Neural progenitor cell (in vitro differentiated cells): ENCODE results near the gene SYNE3. TPM values are rescaled to one million over a fixed set of nuclear protein-coding genes. Genes with fewer than 3 reads are reported as not detected.

Experiments
- DNase-seq: peaks from one replicate; pipeline ENCODE4 v3.0.0-alpha.2; 2016; ENCODE audit warnings: low spot score
- H2AFZ ChIP-seq: fragments of 200-600 bp; sonication (generic); replicated peaks from 2 replicates; pipeline ENCODE4 v1.6.1; 2016; ENCODE audit warnings: antibody characterized with exemption
- H3F3A ChIP-seq: fragments of 200-600 bp; sonication (generic); 2 replicates; pipeline ENCODE4 v1.6.1; 2016; ENCODE audit warnings: antibody characterized with exemption, low read depth
- H3K27ac ChIP-seq: fragments of 200-600 bp; sonication (generic); 2 replicates; pipeline ENCODE4 v1.5.1; 2016; ENCODE audit warnings: mild to moderate bottlenecking
- H3K27me3 ChIP-seq: fragments of 200-600 bp; sonication (generic); 2 replicates; pipeline ENCODE4 v1.6.1; 2016; ENCODE audit warnings: mild to moderate bottlenecking, moderate library complexity
- H3K36me3 ChIP-seq: fragments of 200-600 bp; sonication (generic); 2 replicates; pipeline ENCODE4 v1.5.1; 2016
- H3K4me1 ChIP-seq: fragments of 200-600 bp; sonication (generic); 2 replicates; pipeline ENCODE4 v1.6.1; 2016; ENCODE audit warnings: mixed run types
- H3K4me2 ChIP-seq: fragments of 200-600 bp; sonication (generic); 2 replicates; pipeline ENCODE4 v1.6.1; 2016
- H3K4me3 ChIP-seq: fragments of 200-600 bp; sonication (generic); 2 replicates; pipeline ENCODE4 v1.5.1; 2016
- H3K79me2 ChIP-seq: fragments of 200-600 bp; sonication (generic); 2 replicates; pipeline ENCODE4 v1.6.1; 2016; ENCODE audit warnings: low read depth
- H3K9ac ChIP-seq: fragments of 200-600 bp; sonication (generic); 2 replicates; pipeline ENCODE4 v1.6.1; 2016
- H3K9me3 ChIP-seq: fragments of 200-600 bp; sonication (generic); 2 replicates; pipeline ENCODE4 v1.5.1; 2016; ENCODE audit warnings: low read depth
- H4K20me1 ChIP-seq: fragments of 200-600 bp; sonication (generic); 2 replicates; pipeline ENCODE4 v1.6.1; 2016; ENCODE audit warnings: low read depth
- H3K27ac Mint-ChIP-seq: 3 replicates; pipeline ENCODE4 v1.8.0; 2021; ENCODE audit warnings: mixed read lengths
- H3K27me3 Mint-ChIP-seq: 2 replicates; pipeline ENCODE4 v1.8.0; 2022; ENCODE audit warnings: low read depth, mild to moderate bottlenecking, inconsistent platforms, moderate library complexity, mixed read lengths; ENCODE audit not compliant: insufficient read depth
- H3K36me3 Mint-ChIP-seq: 3 replicates; pipeline ENCODE4 v1.8.0; 2021; ENCODE audit warnings: mixed read lengths
- H3K4me1 Mint-ChIP-seq: 3 replicates; pipeline ENCODE4 v1.8.0; 2021; ENCODE audit warnings: mixed read lengths
- H3K4me3 Mint-ChIP-seq: 3 replicates; pipeline ENCODE4 v1.8.0; 2021; ENCODE audit warnings: mild to moderate bottlenecking, moderate library complexity, mixed read lengths
- H3K9me3 Mint-ChIP-seq: 3 replicates; pipeline ENCODE4 v1.8.0; 2020; ENCODE audit warnings: mixed read lengths
- CTCF ChIP-seq: fragments of 200-600 bp; sonication (generic); IDR thresholded peaks from 2 replicates; pipeline ENCODE4 v1.5.1; 2017; ENCODE audit warnings: antibody characterized with exemption, mild to moderate bottlenecking
- EZH2 ChIP-seq: fragments of 200-600 bp; sonication (generic); IDR thresholded peaks from 2 replicates; pipeline ENCODE4 v1.6.1; 2017; ENCODE audit warnings: antibody characterized with exemption, mild to moderate bottlenecking, moderate library complexity
- EZH2phosphoT487 ChIP-seq: fragments of 200-600 bp; sonication (generic); IDR thresholded peaks from 2 replicates; pipeline ENCODE4 v1.6.1; 2017; ENCODE audit warnings: antibody characterized with exemption
- total RNA-seq: library from RNA; depleted of rRNA; stranded (reverse); fragments of >200 nt; gene quantifications from 2 replicates; pipeline ENCODE4 v1.2.3, GENCODE V29; 2015; ENCODE audit warnings: low replicate concordance

The SYNE3 gene
- total RNA-seq, 1 donor from 2014 or later, result 0.06 TPM

- Histone ChIP-seq H3K27ac (no peak overlapping the region), H3K4me1 (no peaks in the 10 kb centered on the region), H4K20me1 (no peaks in the 10 kb centered on the region), H3K4me3 (no peak overlapping the region), H3K36me3 (no peaks in the 10 kb centered on the region), H3K79me2 (no peaks in the 10 kb centered on the region), H3K9me3 (no peaks in the 10 kb centered on the region), H3K9ac (no peak overlapping the region), H3K4me2 (peak overlapping the region; percentile 32), H3F3A (no peaks in the 10 kb centered on the region), H3K27me3 (no peaks in the 10 kb centered on the region), H2AFZ (no peak overlapping the region)
- Mint-ChIP-seq H3K36me3 (no peaks in the 10 kb centered on the region), H3K27me3 (peaks cover 2% of the 10 kb centered on the region), H3K4me3 (no peak overlapping the region), H3K4me1 (peaks cover 4% of the 10 kb centered on the region), H3K27ac (no peak overlapping the region), H3K9me3 (no peaks in the 10 kb centered on the region)
- peak; percentile 94 for DNase-seq
- peak; percentile 100 for TF ChIP-seq CTCF
- no peak for TF ChIP-seq EZH2
Observed at GRCh38 chr14:95561001-95561412, 44.6 kb upstream of the SYNE3 start.

DNA sequence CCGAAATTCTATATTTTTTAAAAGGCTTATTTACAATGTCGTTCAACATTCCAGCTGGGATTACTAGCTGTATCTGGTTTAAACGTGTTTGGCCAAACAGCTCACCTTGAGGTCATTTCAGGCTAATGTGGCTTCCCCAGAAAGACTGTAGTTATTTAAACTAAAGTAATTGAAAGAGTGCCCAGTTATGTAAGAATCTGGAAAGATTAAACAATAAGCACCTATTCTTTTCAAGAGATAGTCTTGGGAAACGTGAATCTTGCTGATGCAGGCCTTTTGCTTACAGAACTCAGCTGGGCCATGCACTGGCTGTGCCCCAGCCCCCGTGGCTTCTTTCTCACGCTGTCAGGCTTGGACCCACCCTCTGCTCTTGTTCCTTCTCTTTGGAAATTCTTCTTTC lies 42.8 kb upstream of the SYNE3 start:
- TF ChIP-seq CTCF, result no peak
- TF ChIP-seq EZH2phosphoT487, result no peak
- no peak for TF ChIP-seq EZH2
- Mint-ChIP-seq H3K4me3 (no peak overlapping the region), H3K4me1 (peaks cover 4% of the 10 kb centered on the region), H3K36me3 (peaks cover 2% of the 10 kb centered on the region), H3K27me3 (peaks cover 2% of the 10 kb centered on the region), H3K27ac (peak overlapping the region; percentile 40), H3K9me3 (no peaks in the 10 kb centered on the region)
- no peak for DNase-seq
- Histone ChIP-seq H3K27ac (no peak overlapping the region), H3K36me3 (no peaks in the 10 kb centered on the region), H3K79me2 (no peaks in the 10 kb centered on the region), H2AFZ (no peak overlapping the region), H3K4me3 (no peak overlapping the region), H3K9ac (no peak overlapping the region), H3K4me2 (no peak overlapping the region), H3F3A (no peaks in the 10 kb centered on the region), H3K4me1 (no peaks in the 10 kb centered on the region), H3K27me3 (no peaks in the 10 kb centered on the region), H4K20me1 (no peaks in the 10 kb centered on the region), H3K9me3 (no peaks in the 10 kb centered on the region)

DNA sequence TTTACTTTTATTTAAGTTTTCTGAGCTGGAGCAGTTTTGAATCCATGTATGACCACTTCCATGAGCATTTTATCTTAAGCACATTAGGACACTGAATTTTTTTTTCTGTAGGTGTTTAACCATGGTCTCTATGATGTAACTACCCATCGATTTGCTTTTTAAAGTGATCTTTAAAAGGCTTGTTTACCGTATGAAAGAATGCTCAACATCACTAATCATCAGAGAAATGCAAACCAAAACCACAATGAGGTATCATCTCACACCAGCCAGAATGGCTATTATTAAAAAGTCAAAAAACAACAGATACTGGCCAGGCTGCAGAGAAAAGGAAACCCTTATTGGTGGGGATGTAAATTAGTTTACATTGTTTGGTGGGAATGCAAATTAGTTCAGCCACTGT lies 41.4 kb upstream of the SYNE3 start:
- TF ChIP-seq EZH2 (no peak), CTCF (no peak), EZH2phosphoT487 (no peak)
- Mint-ChIP-seq H3K4me1 (peaks cover 4% of the 10 kb centered on the region), H3K4me3 (no peak overlapping the region)

More for the DNA sequence above, 41.4 kb upstream of the SYNE3 start:
- no peak for DNase-seq
- Histone ChIP-seq H3F3A (no peaks in the 10 kb centered on the region), H2AFZ (no peak overlapping the region), H3K4me3 (no peak overlapping the region), H3K9ac (no peak overlapping the region), H3K36me3 (no peaks in the 10 kb centered on the region), H3K79me2 (no peaks in the 10 kb centered on the region), H4K20me1 (no peaks in the 10 kb centered on the region), H3K27ac (no peak overlapping the region), H3K4me1 (no peaks in the 10 kb centered on the region), H3K27me3 (no peaks in the 10 kb centered on the region), H3K9me3 (no peaks in the 10 kb centered on the region), H3K4me2 (no peak overlapping the region)
- H3K27me3 Mint-ChIP-seq, result peaks cover 3% of the 10 kb centered on the region
- no peak overlapping the region for H3K27ac Mint-ChIP-seq
- H3K9me3 Mint-ChIP-seq, result no peaks in the 10 kb centered on the region
- peaks cover 2% of the 10 kb centered on the region for H3K36me3 Mint-ChIP-seq
